Tibial nerve (tissue), 4 donors: Measurements from ENCODE around the gene ERBB2.

Experiments
- EP300 ChIP-seq, 2 donors: sonication (generic); formaldehyde crosslinking; IDR thresholded peaks; one replicate each; pipeline ENCODE4 v1.6.1; 2017; ENCODE audit warnings: antibody characterized with exemption in 2 of 2, mild to moderate bottlenecking in 1 of 2
- POLR2A ChIP-seq, 2 donors: fragments of 450-650 bp; IDR thresholded peaks; one replicate each; pipeline ENCODE4 v1.6.1; 2017; ENCODE audit warnings: antibody characterized with exemption in 2 of 2, mild to moderate bottlenecking in 2 of 2, moderate library complexity in 2 of 2
- TF ChIP-seq, protein P1 (sequence below), 5 experiments: fragments of 200-600 bp in 3 of 5; fragments of 450-650 bp in 2 of 5; sonication (generic) in 3 of 5; IDR thresholded peaks; one replicate each; pipeline ENCODE4 v1.5.1; 2016 to 2019; ENCODE audit warnings: antibody characterized with exemption in 5 of 5, mild to moderate bottlenecking in 3 of 5, moderate library complexity in 2 of 5

DNA sequence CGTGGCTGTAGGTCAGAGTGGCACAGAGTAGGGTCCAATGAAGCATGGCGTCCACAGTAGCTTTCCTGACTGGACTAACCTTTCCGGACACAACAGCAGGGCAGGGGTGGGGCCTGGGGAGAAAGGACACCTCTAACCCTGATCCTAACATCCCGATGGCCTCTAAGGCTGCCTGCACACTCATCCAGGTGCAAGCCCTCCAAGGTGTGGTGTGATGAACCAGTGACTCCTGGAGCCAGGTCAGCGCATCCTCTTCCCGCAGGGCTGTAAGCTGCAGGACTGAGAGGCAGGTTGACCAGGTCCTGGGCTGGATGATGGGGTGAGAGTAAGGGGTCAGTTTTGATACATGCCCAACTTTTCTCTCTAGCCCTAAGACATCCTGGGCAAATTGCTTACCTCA, 3.1 kb upstream of the ERBB2 start:
- TF ChIP-seq, protein P1, sequence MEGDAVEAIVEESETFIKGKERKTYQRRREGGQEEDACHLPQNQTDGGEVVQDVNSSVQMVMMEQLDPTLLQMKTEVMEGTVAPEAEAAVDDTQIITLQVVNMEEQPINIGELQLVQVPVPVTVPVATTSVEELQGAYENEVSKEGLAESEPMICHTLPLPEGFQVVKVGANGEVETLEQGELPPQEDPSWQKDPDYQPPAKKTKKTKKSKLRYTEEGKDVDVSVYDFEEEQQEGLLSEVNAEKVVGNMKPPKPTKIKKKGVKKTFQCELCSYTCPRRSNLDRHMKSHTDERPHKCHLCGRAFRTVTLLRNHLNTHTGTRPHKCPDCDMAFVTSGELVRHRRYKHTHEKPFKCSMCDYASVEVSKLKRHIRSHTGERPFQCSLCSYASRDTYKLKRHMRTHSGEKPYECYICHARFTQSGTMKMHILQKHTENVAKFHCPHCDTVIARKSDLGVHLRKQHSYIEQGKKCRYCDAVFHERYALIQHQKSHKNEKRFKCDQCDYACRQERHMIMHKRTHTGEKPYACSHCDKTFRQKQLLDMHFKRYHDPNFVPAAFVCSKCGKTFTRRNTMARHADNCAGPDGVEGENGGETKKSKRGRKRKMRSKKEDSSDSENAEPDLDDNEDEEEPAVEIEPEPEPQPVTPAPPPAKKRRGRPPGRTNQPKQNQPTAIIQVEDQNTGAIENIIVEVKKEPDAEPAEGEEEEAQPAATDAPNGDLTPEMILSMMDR (IDR thresholded peaks at IDR 0.05), result no peak
- TF ChIP-seq POLR2A (IDR thresholded peaks at IDR 0.05) (no peak), EP300 (IDR thresholded peaks at IDR 0.05) (no peak)
